A204.1 (cell line): ENCODE results near the gene TULP1.

ENCODE experiments used
- FAIRE-seq: peaks from 2 replicates; lab custom pipeline; 2012; peaks lifted over from hg19 to GRCh38; lab: Jason Lieb, UNC

The TULP1 gene

GRCh38 chr6:35496841-35497570, 15.7 kb downstream of the TULP1 start, which contains the start of gene TEAD3:
TSS of gene TEAD3 (minus strand) at chr6:35497079.
- FAIRE-seq: no peak

- no peak for FAIRE-seq
Measured at GRCh38 chr6:35496036-35496840, 16.5 kb downstream of the TULP1 start.

GRCh38 chr6:35495258-35496035, 17.2 kb downstream of the TULP1 start:
- FAIRE-seq: no peak

GRCh38 chr6:35494161-35494563, 18.5 kb downstream of the TULP1 start:
- no peak for FAIRE-seq

GRCh38 chr6:35493307-35493983, 19.3 kb downstream of the TULP1 start:
- no peak for FAIRE-seq

- no peak for FAIRE-seq
Measured at GRCh38 chr6:35492974-35493284, 19.8 kb downstream of the TULP1 start.

- FAIRE-seq: no peak
Measured at GRCh38 chr6:35492258-35492973, 20.3 kb downstream of the TULP1 start.

GRCh38 chr6:35491558-35492257, 21.0 kb downstream of the TULP1 start:
- no peak for FAIRE-seq

GRCh38 chr6:35490821-35491557, 21.7 kb downstream of the TULP1 start:
- FAIRE-seq: no peak

GRCh38 chr6:35489995-35490791, 22.5 kb downstream of the TULP1 start:
- no peak for FAIRE-seq

- FAIRE-seq: no peak
Measured at GRCh38 chr6:35489066-35489465, 23.6 kb downstream of the TULP1 start.

GRCh38 chr6:35488517-35488862, 24.2 kb downstream of the TULP1 start:
- no peak for FAIRE-seq

- no peak for FAIRE-seq
Measured at GRCh38 chr6:35487658-35488516, 24.8 kb downstream of the TULP1 start.

- no peak for FAIRE-seq
Measured at GRCh38 chr6:35486005-35486925, 26.4 kb downstream of the TULP1 start.

GRCh38 chr6:35485402-35485877, 27.3 kb downstream of the TULP1 start:
- no peak for FAIRE-seq

- FAIRE-seq: no peak
Measured at GRCh38 chr6:35484921-35485392, 27.7 kb downstream of the TULP1 start.
